GM19455 (cell line): Measurements from ENCODE around the gene NPDC1.

Source experiments
- ATAC-seq: cut with Tn5 transposase; IDR thresholded peaks from one replicate; pipeline ENCODE4 v1.9.1; 2021; ENCODE audit not compliant: unreplicated experiment

NPDC1 gene

GRCh38 chr9:137027369-137028262, 18.4 kb downstream of the NPDC1 start, which contains the start of gene ABCA2:
Gene ABCA2 (minus strand): TSS chr9:137028237. CDS start chr9:137028140, 97 bp downstream.
- ATAC-seq, result no peak

- no peak for ATAC-seq
Measured at GRCh38 chr9:137026828-137027227, 19.1 kb downstream of the NPDC1 start.

GRCh38 chr9:137026384-137026783, 19.6 kb downstream of the NPDC1 start:
- no peak for ATAC-seq

- no peak for ATAC-seq
Measured at GRCh38 chr9:137025517-137025966, 20.4 kb downstream of the NPDC1 start.

GRCh38 chr9:137023583-137023991, 22.4 kb downstream of the NPDC1 start:
- no peak for ATAC-seq

GRCh38 chr9:137023157-137023556, 22.8 kb downstream of the NPDC1 start:
- no peak for ATAC-seq

GRCh38 chr9:137022662-137023008, 23.3 kb downstream of the NPDC1 start:
- no peak for ATAC-seq

GRCh38 chr9:137021979-137022661, 23.9 kb downstream of the NPDC1 start:
- ATAC-seq, result no peak

GRCh38 chr9:137021568-137021978, 24.4 kb downstream of the NPDC1 start:
- ATAC-seq, result no peak

- ATAC-seq, result no peak
Measured at GRCh38 chr9:137020771-137021567, 25.0 kb downstream of the NPDC1 start.

- no peak for ATAC-seq
Measured at GRCh38 chr9:137019891-137020683, 25.9 kb downstream of the NPDC1 start.

GRCh38 chr9:137018761-137019559, 27.0 kb downstream of the NPDC1 start:
- no peak for ATAC-seq

GRCh38 chr9:137017791-137018497, 28.0 kb downstream of the NPDC1 start:
- no peak for ATAC-seq

- no peak for ATAC-seq
Measured at GRCh38 chr9:137017071-137017470, 28.9 kb downstream of the NPDC1 start.

- ATAC-seq, result no peak
Measured at GRCh38 chr9:137016436-137016835, 29.5 kb downstream of the NPDC1 start.

- ATAC-seq, result no peak
Measured at GRCh38 chr9:137015976-137016375, 30.0 kb downstream of the NPDC1 start.

- ATAC-seq, result no peak
Measured at GRCh38 chr9:137015540-137015930, 30.4 kb downstream of the NPDC1 start.

GRCh38 chr9:137014776-137015539, 31.0 kb downstream of the NPDC1 start:
- no peak for ATAC-seq
